Thyroid gland (tissue), 4 donors: ENCODE results near the gene OGA.

Experiments
- POLR2A ChIP-seq, 2 donors: fragments of 450-650 bp; IDR thresholded peaks; one replicate each; pipeline ENCODE4 v1.6.1; 2017; ENCODE audit warnings: antibody characterized with exemption in 2 of 2, mild to moderate bottlenecking in 2 of 2, moderate library complexity in 1 of 2
- TF ChIP-seq, protein P1 (sequence below), 6 experiments: fragments of 200-600 bp in 3 of 6; fragments of 450-650 bp in 3 of 6; sonication (generic) in 3 of 6; IDR thresholded peaks; one replicate each; pipeline ENCODE4 v1.5.1; 2016 to 2019; ENCODE audit warnings: antibody characterized with exemption in 6 of 6, mild to moderate bottlenecking in 2 of 6, inconsistent platforms in 1 of 6, moderate library complexity in 1 of 6

DNA sequence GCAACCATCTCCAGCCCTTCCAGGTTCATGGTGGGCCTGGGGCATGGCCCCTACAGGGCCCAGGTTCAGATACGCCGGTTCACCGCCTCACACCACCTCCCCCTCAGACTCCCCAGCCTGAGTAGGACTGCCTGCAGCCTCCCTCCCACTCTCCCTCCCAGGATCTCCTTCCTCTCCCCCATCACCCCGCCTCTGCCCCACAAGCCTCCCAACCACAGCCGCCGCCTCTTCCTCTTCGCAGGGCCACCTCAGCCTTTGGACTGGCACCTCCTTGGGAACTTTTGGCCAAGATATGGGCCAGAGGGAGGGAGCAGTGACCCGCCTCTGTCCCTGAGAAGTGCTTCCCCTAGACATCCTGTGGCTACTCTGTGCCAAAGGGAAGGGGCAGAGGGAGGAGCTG is 16.1 kb upstream of the OGA start:
- TF ChIP-seq POLR2A (IDR thresholded peaks at IDR 0.05) = no peak
- TF ChIP-seq, protein P1, sequence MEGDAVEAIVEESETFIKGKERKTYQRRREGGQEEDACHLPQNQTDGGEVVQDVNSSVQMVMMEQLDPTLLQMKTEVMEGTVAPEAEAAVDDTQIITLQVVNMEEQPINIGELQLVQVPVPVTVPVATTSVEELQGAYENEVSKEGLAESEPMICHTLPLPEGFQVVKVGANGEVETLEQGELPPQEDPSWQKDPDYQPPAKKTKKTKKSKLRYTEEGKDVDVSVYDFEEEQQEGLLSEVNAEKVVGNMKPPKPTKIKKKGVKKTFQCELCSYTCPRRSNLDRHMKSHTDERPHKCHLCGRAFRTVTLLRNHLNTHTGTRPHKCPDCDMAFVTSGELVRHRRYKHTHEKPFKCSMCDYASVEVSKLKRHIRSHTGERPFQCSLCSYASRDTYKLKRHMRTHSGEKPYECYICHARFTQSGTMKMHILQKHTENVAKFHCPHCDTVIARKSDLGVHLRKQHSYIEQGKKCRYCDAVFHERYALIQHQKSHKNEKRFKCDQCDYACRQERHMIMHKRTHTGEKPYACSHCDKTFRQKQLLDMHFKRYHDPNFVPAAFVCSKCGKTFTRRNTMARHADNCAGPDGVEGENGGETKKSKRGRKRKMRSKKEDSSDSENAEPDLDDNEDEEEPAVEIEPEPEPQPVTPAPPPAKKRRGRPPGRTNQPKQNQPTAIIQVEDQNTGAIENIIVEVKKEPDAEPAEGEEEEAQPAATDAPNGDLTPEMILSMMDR (IDR thresholded peaks at IDR 0.05) = no peak
